Measurements from ENCODE around the gene DOCK10. TPM values are rescaled to one million over a fixed set of nuclear protein-coding genes. Genes with fewer than 3 reads are reported as not detected.

The DOCK10 gene
- total RNA-seq, 1 experiment from 2014 or later, result 5.8 TPM

DNA sequence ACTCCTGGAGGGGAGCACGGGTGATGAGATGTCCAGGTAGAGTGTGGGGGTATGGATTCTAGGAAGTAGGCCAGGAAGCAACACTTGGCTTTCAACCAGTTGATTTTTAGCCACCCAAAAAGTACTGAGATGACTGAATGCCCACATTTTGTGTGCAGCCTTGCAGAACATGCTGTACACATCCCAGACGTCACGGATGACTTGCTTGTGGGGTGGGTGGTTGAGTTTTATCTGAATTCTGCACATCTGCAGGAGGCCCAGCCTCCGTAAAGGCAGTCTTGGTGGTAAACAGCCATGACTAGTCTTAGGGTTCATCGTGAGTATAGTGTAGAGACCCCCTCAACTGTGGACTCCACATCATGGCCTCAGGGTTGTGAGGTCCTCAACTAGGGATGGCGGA lies 272.8 kb downstream of the DOCK10 start:
- H3K9me3 ChIP-seq (ENCODE audit: control insufficient read depth, insufficient read depth, low read depth, low read length), result peaks cover 11% of the 10 kb centered on the region; the same call in 1 of the 2 replicates
- no TSS peak for BruUV-seq (replicated peaks)
- H3K27ac ChIP-seq (ENCODE audit: low read length), result no peak overlapping the region
- ChIA-PET POLR2A (no interaction called here), CTCF (no interaction called here)
- no peak for TF ChIP-seq POLR2AphosphoS5 (IDR thresholded peaks at IDR 0.05; ENCODE audit: low read depth, low read length)
- no peak for TF ChIP-seq TCF7L2 (IDR thresholded peaks at IDR 0.05; ENCODE audit: low read depth, low read length)
- no peak for TF ChIP-seq SIN3A (IDR thresholded peaks at IDR 0.05; ENCODE audit: borderline replicate concordance, insufficient read depth, low read depth, low read length)
- TF ChIP-seq, protein P1, sequence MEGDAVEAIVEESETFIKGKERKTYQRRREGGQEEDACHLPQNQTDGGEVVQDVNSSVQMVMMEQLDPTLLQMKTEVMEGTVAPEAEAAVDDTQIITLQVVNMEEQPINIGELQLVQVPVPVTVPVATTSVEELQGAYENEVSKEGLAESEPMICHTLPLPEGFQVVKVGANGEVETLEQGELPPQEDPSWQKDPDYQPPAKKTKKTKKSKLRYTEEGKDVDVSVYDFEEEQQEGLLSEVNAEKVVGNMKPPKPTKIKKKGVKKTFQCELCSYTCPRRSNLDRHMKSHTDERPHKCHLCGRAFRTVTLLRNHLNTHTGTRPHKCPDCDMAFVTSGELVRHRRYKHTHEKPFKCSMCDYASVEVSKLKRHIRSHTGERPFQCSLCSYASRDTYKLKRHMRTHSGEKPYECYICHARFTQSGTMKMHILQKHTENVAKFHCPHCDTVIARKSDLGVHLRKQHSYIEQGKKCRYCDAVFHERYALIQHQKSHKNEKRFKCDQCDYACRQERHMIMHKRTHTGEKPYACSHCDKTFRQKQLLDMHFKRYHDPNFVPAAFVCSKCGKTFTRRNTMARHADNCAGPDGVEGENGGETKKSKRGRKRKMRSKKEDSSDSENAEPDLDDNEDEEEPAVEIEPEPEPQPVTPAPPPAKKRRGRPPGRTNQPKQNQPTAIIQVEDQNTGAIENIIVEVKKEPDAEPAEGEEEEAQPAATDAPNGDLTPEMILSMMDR (IDR thresholded peaks at IDR 0.05), result no peak
- TF ChIP-seq, protein P2, sequence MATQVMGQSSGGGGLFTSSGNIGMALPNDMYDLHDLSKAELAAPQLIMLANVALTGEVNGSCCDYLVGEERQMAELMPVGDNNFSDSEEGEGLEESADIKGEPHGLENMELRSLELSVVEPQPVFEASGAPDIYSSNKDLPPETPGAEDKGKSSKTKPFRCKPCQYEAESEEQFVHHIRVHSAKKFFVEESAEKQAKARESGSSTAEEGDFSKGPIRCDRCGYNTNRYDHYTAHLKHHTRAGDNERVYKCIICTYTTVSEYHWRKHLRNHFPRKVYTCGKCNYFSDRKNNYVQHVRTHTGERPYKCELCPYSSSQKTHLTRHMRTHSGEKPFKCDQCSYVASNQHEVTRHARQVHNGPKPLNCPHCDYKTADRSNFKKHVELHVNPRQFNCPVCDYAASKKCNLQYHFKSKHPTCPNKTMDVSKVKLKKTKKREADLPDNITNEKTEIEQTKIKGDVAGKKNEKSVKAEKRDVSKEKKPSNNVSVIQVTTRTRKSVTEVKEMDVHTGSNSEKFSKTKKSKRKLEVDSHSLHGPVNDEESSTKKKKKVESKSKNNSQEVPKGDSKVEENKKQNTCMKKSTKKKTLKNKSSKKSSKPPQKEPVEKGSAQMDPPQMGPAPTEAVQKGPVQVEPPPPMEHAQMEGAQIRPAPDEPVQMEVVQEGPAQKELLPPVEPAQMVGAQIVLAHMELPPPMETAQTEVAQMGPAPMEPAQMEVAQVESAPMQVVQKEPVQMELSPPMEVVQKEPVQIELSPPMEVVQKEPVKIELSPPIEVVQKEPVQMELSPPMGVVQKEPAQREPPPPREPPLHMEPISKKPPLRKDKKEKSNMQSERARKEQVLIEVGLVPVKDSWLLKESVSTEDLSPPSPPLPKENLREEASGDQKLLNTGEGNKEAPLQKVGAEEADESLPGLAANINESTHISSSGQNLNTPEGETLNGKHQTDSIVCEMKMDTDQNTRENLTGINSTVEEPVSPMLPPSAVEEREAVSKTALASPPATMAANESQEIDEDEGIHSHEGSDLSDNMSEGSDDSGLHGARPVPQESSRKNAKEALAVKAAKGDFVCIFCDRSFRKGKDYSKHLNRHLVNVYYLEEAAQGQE (IDR thresholded peaks at IDR 0.05; ENCODE audit: insufficient read depth in 1 of 2, low read depth in 2 of 2, low read length in 1 of 2), result no peak
- H3K27me3 ChIP-seq (ENCODE audit: control insufficient read depth, insufficient read depth, low read length), result no peaks in the 10 kb centered on the region
- no peaks in the 10 kb centered on the region; the same call in 1 of the 2 replicates for H3K4me1 ChIP-seq (ENCODE audit: control insufficient read depth, insufficient read depth, low read length)
- no peak for ATAC-seq
- DNase-seq (ENCODE audit: low read depth, low spot score), result no peak
- intact Hi-C loops (cut with micrococcal nuclease; ENCODE audit: unreplicated experiment), result no loop called here
- no peaks in the 10 kb centered on the region for H3K36me3 ChIP-seq (ENCODE audit: control insufficient read depth, insufficient read depth, low read length)
- in situ Hi-C loops (cut with HindIII; ENCODE audit: low pct_unique_long_range_greater_than_20kb, low sequenced_read_pairs), result no loop called here
- no peak overlapping the region for H3K4me3 ChIP-seq (ENCODE audit: low read depth in 2 of 2, low read length in 2 of 2)

DNA sequence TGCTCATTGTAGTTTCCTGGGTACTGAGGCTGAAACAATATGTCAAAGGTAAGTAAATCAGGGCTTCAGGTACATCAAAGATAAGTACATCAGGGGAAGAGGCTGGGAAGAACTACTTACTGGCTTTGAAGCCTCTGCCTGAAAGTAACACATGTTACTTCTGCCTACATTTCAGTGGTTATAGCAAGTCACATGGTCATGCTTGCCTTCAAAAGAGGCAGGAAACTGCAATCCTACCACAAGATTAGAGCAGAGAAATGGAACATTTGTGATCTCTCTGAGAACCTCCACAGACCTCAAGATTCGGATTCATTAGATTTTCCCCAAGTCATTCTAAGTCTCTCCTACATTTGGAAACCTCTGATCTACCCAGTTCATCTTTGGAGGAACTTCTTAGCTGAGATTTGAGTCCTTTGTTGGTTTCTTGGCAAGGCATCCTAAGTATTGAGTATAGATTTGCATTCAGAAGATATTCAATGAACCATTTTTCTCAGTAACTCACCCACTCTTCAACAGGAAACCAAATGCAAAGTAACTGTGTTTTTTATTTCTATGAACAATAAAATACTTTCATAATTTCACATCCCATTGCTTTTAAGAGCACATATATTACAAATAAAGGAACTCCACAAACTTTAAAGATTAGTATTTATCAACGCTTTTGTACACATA lies 277.6 kb downstream of the DOCK10 start:
- ChIA-PET CTCF (no interaction called here), POLR2A (no interaction called here)
- no peak for DNase-seq (ENCODE audit: low read depth, low spot score)
- H3K27me3 ChIP-seq (ENCODE audit: control insufficient read depth, insufficient read depth, low read length), result no peaks in the 10 kb centered on the region
- peaks cover 11% of the 10 kb centered on the region; the same call in 1 of the 2 replicates for H3K9me3 ChIP-seq (ENCODE audit: control insufficient read depth, insufficient read depth, low read depth, low read length)
- BruUV-seq (replicated peaks), result no TSS peak
- no peak overlapping the region; the same call in 1 of the 2 replicates for H3K27ac ChIP-seq (ENCODE audit: low read length)
- intact Hi-C loops (cut with micrococcal nuclease; ENCODE audit: unreplicated experiment) (no loop called here), in situ Hi-C loops (cut with HindIII; ENCODE audit: low pct_unique_long_range_greater_than_20kb, low sequenced_read_pairs) (no loop called here)
- H3K4me3 ChIP-seq (ENCODE audit: low read depth in 2 of 2, low read length in 2 of 2), result no peak overlapping the region
- TF ChIP-seq, protein P1 (IDR thresholded peaks at IDR 0.05), result no peak
- no peak for TF ChIP-seq SIN3A (IDR thresholded peaks at IDR 0.05; ENCODE audit: borderline replicate concordance, insufficient read depth, low read depth, low read length)
- ATAC-seq, result no peak
- H3K4me1 ChIP-seq (ENCODE audit: control insufficient read depth, insufficient read depth, low read length), result no peaks in the 10 kb centered on the region
- H3K36me3 ChIP-seq (ENCODE audit: control insufficient read depth, insufficient read depth, low read length), result no peaks in the 10 kb centered on the region

All from Panc1 (cell line).